Neuronal stem cell (in vitro differentiated cells): ENCODE measurements around the gene C5orf58.
"Not testable (repeated sequence)": the region's sequence is repeated elsewhere in the genome, so short reads cannot be mapped to it uniquely, and the experiment has no call there.

Experiments
- DNase-seq: peaks from one replicate; pipeline ENCODE4 v3.0.0-alpha.2; 2013; ENCODE audit warnings: low spot score
- H2AFZ ChIP-seq: one replicate; pipeline ENCODE4 v1.6.1; 2013; ENCODE audit warnings: mild to moderate bottlenecking, low read length, inconsistent platforms
- H2AK5ac ChIP-seq: 2 replicates; pipeline ENCODE4 v1.6.1; 2013; ENCODE audit warnings: low read depth, mild to moderate bottlenecking, inconsistent platforms, low read length, moderate library complexity, mixed read lengths
- H2BK120ac ChIP-seq: 2 replicates; pipeline ENCODE4 v1.6.1; 2013; ENCODE audit warnings: low read depth, mild to moderate bottlenecking, inconsistent platforms, low read length, moderate library complexity, mixed read lengths
- H2BK12ac ChIP-seq: one replicate; pipeline ENCODE4 v1.6.1; 2013; ENCODE audit warnings: low read length, inconsistent platforms
- H2BK15ac ChIP-seq: 2 replicates; pipeline ENCODE4 v1.6.1; 2013; ENCODE audit warnings: mild to moderate bottlenecking, low read length, inconsistent platforms, mixed read lengths
- H2BK5ac ChIP-seq: one replicate; pipeline ENCODE4 v1.6.1; 2013; ENCODE audit warnings: inconsistent platforms, mild to moderate bottlenecking, low read length, moderate library complexity
- H3K14ac ChIP-seq: one replicate; pipeline ENCODE4 v1.6.1; 2013; ENCODE audit warnings: low read length, inconsistent platforms
- H3K18ac ChIP-seq: 2 replicates; pipeline ENCODE4 v1.6.1; 2013; ENCODE audit warnings: low read length, inconsistent platforms
- H3K23ac ChIP-seq: 2 replicates; pipeline ENCODE4 v1.6.1; 2013; ENCODE audit warnings: low read depth, mild to moderate bottlenecking, mixed read lengths, low read length, inconsistent platforms; ENCODE audit not compliant: poor library complexity
- H3K27ac ChIP-seq: replicated peaks from 3 replicates; pipeline ENCODE4 v1.5.1; 2013; ENCODE audit warnings: low read length, inconsistent platforms
- H3K27me3 ChIP-seq, 3 experiments: 2 replicates each; pipeline ENCODE4 v1.6.1; 2013; ENCODE audit warnings: low read length in 3 of 3, mild to moderate bottlenecking in 2 of 3, inconsistent platforms in 1 of 3, low read depth in 1 of 3, mixed read lengths in 1 of 3, moderate library complexity in 1 of 3; ENCODE audit not compliant: control insufficient read depth in 3 of 3, insufficient read depth in 3 of 3
- H3K36me3 ChIP-seq, 2 donors: replicated peaks in 1 of 2; 2 replicates each; pipeline ENCODE4 v1.6.1; 2013; ENCODE audit warnings: low read length in 2 of 2; ENCODE audit not compliant: control insufficient read depth in 2 of 2, insufficient read depth in 2 of 2
- H3K4ac ChIP-seq: 2 replicates; pipeline ENCODE4 v1.6.1; 2013; ENCODE audit warnings: inconsistent platforms, mild to moderate bottlenecking, low read length, moderate library complexity
- H3K4me1 ChIP-seq, 2 donors: 1 replicate in 1 of 2; 2 replicates in 1 of 2; pipeline ENCODE4 v1.6.1; 2013; ENCODE audit warnings: low read length in 2 of 2, low read depth in 1 of 2; ENCODE audit not compliant: control insufficient read depth in 2 of 2, insufficient read depth in 1 of 2
- H3K4me2 ChIP-seq: one replicate; pipeline ENCODE4 v1.6.1; 2013; ENCODE audit warnings: mild to moderate bottlenecking, low read length, inconsistent platforms; ENCODE audit not compliant: insufficient read depth, poor library complexity, severe bottlenecking
- H3K4me3 ChIP-seq, 2 donors: 2 replicates each; pipeline ENCODE4 v1.5.1; 2013; ENCODE audit warnings: low read length in 2 of 2, mild to moderate bottlenecking in 2 of 2, inconsistent platforms in 1 of 2, moderate library complexity in 1 of 2
- H3K79me1 ChIP-seq: one replicate; pipeline ENCODE4 v1.6.1; 2013; ENCODE audit warnings: low read depth, mild to moderate bottlenecking, inconsistent platforms, low read length, moderate library complexity
- H3K9ac ChIP-seq: one replicate; pipeline ENCODE4 v1.6.1; 2013; ENCODE audit warnings: mild to moderate bottlenecking, low read depth, low read length, inconsistent platforms; ENCODE audit not compliant: poor library complexity
- H3K9me3 ChIP-seq, 2 donors: replicated peaks in 1 of 2; 2 replicates each; pipeline versions ENCODE3 to v1.6.1; 2013; ENCODE audit warnings: low read length in 2 of 2, mild to moderate bottlenecking in 2 of 2, inconsistent platforms in 1 of 2, low read depth in 1 of 2, mixed read lengths in 1 of 2, moderate library complexity in 1 of 2; ENCODE audit not compliant: control insufficient read depth in 2 of 2, insufficient read depth in 1 of 2
- H4K8ac ChIP-seq: one replicate; pipeline ENCODE4 v1.6.1; 2013; ENCODE audit warnings: low read depth, mild to moderate bottlenecking, inconsistent platforms, low read length, moderate library complexity
- H4K91ac ChIP-seq: one replicate; pipeline ENCODE4 v1.6.1; 2013; ENCODE audit warnings: low read length, low read depth, mild to moderate bottlenecking, inconsistent platforms; ENCODE audit not compliant: poor library complexity
- WGBS, 2 donors: extraction: QIAGEN DNeasy Blood & Tissue Kit; methylation state at CpG; one replicate each; pipeline ENCODE4 v1.1.7; 2013; ENCODE audit warnings: missing lambda C conversion rate in 2 of 2, mixed read lengths in 1 of 2; ENCODE audit not compliant: insufficient read length in 2 of 2, insufficient replicate concordance in 1 of 2; ENCODE audit errors: extremely low coverage in 2 of 2; 5-methylcytosine and 5-hydroxymethylcytosine counted together

Gene C5orf58

DNA sequence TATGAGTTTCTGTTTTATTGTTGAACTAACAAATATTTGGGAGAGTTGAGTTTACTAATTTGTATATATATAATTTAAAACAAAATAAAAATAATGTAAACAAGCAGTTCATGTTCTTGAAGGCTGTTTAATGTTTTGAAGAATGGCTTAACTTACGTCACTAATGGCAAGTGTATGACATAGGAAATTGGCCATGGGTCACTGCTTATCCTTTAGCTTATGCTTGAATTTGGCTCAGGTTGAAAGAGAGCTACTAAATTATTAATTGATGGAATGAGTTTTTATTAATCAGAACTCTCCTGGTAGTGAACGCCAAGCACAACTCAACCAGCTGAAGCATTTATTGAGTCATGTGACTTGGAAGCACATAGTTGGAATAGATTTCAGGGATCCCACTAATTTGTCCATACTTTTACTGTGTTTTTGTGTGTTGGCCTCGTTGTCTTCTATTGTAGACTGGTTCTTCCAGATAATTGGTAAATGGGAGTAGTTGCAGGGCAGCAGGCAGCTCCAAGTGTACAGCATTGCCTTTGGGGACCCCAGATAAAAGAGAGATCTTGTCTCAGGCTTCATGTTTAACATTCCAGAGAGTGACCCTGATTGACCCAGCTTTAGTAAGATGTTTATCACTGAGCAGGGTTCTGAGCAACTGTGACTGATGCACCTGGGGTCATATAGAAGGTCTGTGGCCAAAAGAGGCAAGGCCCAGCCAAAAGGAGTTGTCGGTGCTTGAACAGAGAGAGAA is 13.5 kb downstream of the C5orf58 start:
- no peak overlapping the region for H3K4me3 ChIP-seq
- no peaks in the 10 kb centered on the region for H3K79me1 ChIP-seq
- H3K9ac ChIP-seq: no peak overlapping the region
- no peak overlapping the region for H3K4me2 ChIP-seq
- WGBS, 2 donors: no CpG with 5 or more reads among the region's 4 CpGs
- no peak overlapping the region for H2BK12ac ChIP-seq
- H3K23ac ChIP-seq: no peak overlapping the region
- no peaks in the 10 kb centered on the region for H3K4me1 ChIP-seq
- no peak overlapping the region for H4K8ac ChIP-seq
- no peak overlapping the region for H2BK120ac ChIP-seq
- no peaks in the 10 kb centered on the region for H3K9me3 ChIP-seq
- no peaks in the 10 kb centered on the region for H3K36me3 ChIP-seq
- no peak overlapping the region for H4K91ac ChIP-seq
- no peak overlapping the region for H2AFZ ChIP-seq
- no peak overlapping the region for H2BK5ac ChIP-seq
- H2BK15ac ChIP-seq: no peak overlapping the region
- H3K27ac ChIP-seq: no peak overlapping the region
- no peak overlapping the region for H3K14ac ChIP-seq
- peaks cover 0 to 1% (median 0%) of the 10 kb centered on the region in 3 experiments for H3K27me3 ChIP-seq
- DNase-seq: no peak
- no peak overlapping the region for H3K4ac ChIP-seq
- no peak overlapping the region for H3K18ac ChIP-seq
- no peak overlapping the region for H2AK5ac ChIP-seq

GRCh38 chr5:170247363-170247762 is 14.6 kb downstream of the C5orf58 start:
- Histone ChIP-seq H3K9me3 (no peaks in the 10 kb centered on the region), H3K79me1 (no peaks in the 10 kb centered on the region), H3K27ac (no peak overlapping the region), H2AFZ (no peak overlapping the region), H2BK15ac (no peak overlapping the region), H3K23ac (no peak overlapping the region), H2BK120ac (no peak overlapping the region), H3K18ac (no peak overlapping the region), H3K4me1 (no peaks in the 10 kb centered on the region), H2BK12ac (no peak overlapping the region), H3K9ac (no peak overlapping the region), H2BK5ac (no peak overlapping the region), H3K14ac (no peak overlapping the region), H3K4me3 (no peak overlapping the region), H4K91ac (no peak overlapping the region), H2AK5ac (no peak overlapping the region), H3K27me3 (peaks cover 0 to 4% (median 0%) of the 10 kb centered on the region in 3 experiments), H3K4ac (no peak overlapping the region), H3K4me2 (no peak overlapping the region), H3K36me3 (no peaks in the 10 kb centered on the region), H4K8ac (peak overlapping the region; percentile 43)
- no peak for DNase-seq
- WGBS, 2 donors: no CpG with 5 or more reads among the region's 2 CpGs

GRCh38 chr5:170248172-170248930 is 15.6 kb downstream of the C5orf58 start:
- Histone ChIP-seq H3K9ac (no peak overlapping the region), H2BK5ac (no peak overlapping the region), H3K4me3 (no peak overlapping the region), H2AK5ac (no peak overlapping the region), H2BK120ac (no peak overlapping the region), H3K9me3 (no peaks in the 10 kb centered on the region), H3K27me3 (peaks cover 0 to 4% (median 0%) of the 10 kb centered on the region in 3 experiments), H3K79me1 (no peaks in the 10 kb centered on the region), H2BK15ac (no peak overlapping the region), H3K36me3 (no peaks in the 10 kb centered on the region), H3K14ac (no peak overlapping the region), H3K27ac (no peak overlapping the region), H3K4me2 (no peak overlapping the region), H4K8ac (no peak overlapping the region), H2AFZ (no peak overlapping the region), H3K23ac (no peak overlapping the region), H2BK12ac (no peak overlapping the region), H3K4me1 (no peaks in the 10 kb centered on the region), H3K4ac (no peak overlapping the region), H3K18ac (no peak overlapping the region), H4K91ac (no peak overlapping the region)
- DNase-seq: no peak
- WGBS, 2 donors: no CpG with 5 or more reads among the region's 6 CpGs

DNA sequence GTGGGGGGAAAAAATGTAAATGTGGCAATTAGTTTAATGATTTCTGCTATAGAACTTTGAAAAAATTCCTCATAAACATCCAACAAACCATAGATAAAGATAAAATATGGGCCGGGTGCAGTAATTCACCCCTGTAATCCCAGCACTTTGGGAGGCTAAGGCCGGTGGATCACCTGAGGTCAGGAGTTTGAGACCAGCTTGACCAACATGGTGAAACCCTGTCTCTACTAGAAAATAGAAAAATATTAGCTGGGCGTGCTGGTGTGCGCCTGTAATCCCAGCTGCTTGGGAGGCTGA is 16.1 kb downstream of the C5orf58 start:
- not testable (repeated sequence) for H3K27ac ChIP-seq, H2AFZ ChIP-seq, H3K36me3 ChIP-seq, H4K8ac ChIP-seq, H3K79me1 ChIP-seq, H4K91ac ChIP-seq, H3K4me2 ChIP-seq, H3K4me3 ChIP-seq, H2BK120ac ChIP-seq, H2BK12ac ChIP-seq, H3K4me1 ChIP-seq, H3K9ac ChIP-seq, H2BK5ac ChIP-seq, H3K18ac ChIP-seq, H3K23ac ChIP-seq, H3K27me3 ChIP-seq, H3K14ac ChIP-seq, H2AK5ac ChIP-seq, H2BK15ac ChIP-seq, H3K9me3 ChIP-seq, H3K4ac ChIP-seq, DNase-seq
- no CpG with 5 or more reads among the region's 4 CpGs for WGBS, 2 donors
